ENCODE results near the gene NPPA. TPM values are rescaled to one million over a fixed set of nuclear protein-coding genes. Genes with fewer than 3 reads are reported as not detected.

The NPPA gene
- total and polyA plus RNA-seq, 9 of the 15 experiments (the other 6 are each of a cell fraction or from before 2014, with no cell fraction given) = not detected

- TF ChIP-seq ZNF444 (CRISPR knock-in tag; IDR thresholded peaks at IDR 0.05) (0 out of 2 replicates have a peak, but pooled peaks have one; percentile 41), GATA2 (CRISPR knock-in tag; IDR thresholded peaks at IDR 0.05) (no peak), SREBF1 (IDR thresholded peaks at IDR 0.05; ENCODE audit: borderline replicate concordance, low read depth, low read length) (peak; percentile 99), ZNF77 (CRISPR knock-in tag; IDR thresholded peaks at IDR 0.05) (no peak), THAP12 (CRISPR knock-in tag; IDR thresholded peaks at IDR 0.05) (peak; percentile 84), ZNF511 (CRISPR knock-in tag; IDR thresholded peaks at IDR 0.05) (no peak), ZBTB12 (CRISPR knock-in tag; IDR thresholded peaks at IDR 0.05) (peak; percentile 67; the same call in 1 of the 2 replicates), CBX8 (IDR thresholded peaks at IDR 0.05; ENCODE audit: borderline replicate concordance, extremely low read depth, low read depth, low read length, poor library complexity, severe bottlenecking) (no peak), GTF2B (IDR thresholded peaks at IDR 0.05; ENCODE audit: extremely low read depth, insufficient read length) (no peak), HCFC1 (IDR thresholded peaks at IDR 0.05; ENCODE audit: low read depth, low read length) (peak; percentile 73), FIP1L1 (IDR thresholded peaks at IDR 0.05; ENCODE audit: low read depth, low read length, poor library complexity, severe bottlenecking) (peak; percentile 75), BRD4 (IDR thresholded peaks at IDR 0.05) (no peak; the same call in 1 of the 2 replicates), ERF (CRISPR knock-in tag; IDR thresholded peaks at IDR 0.05) (peak; percentile 51), U2AF1 (optimal IDR thresholded peaks at IDR 0.05; ENCODE audit: low read depth, low read length) (no peak), ZBED1 (IDR thresholded peaks at IDR 0.05) (0 out of 2 replicates have a peak, but pooled peaks have one; percentile 44), SMARCC2 (IDR thresholded peaks at IDR 0.05; ENCODE audit: low read depth) (peak; percentile 76), ZNF165 (CRISPR knock-in tag; IDR thresholded peaks at IDR 0.05; ENCODE audit: borderline replicate concordance) (0 out of 2 replicates have a peak, but pooled peaks have one; percentile 79), MAZ (CRISPR knock-in tag; conservative IDR thresholded peaks at IDR 0.05 in 1 of 2, IDR thresholded peaks at IDR 0.05 in 1 of 2) (peak; percentile 95 to 98; a peak in 3 of 4 replicates), HNRNPK (IDR thresholded peaks at IDR 0.05; ENCODE audit: low read depth, low read length, poor library complexity, severe bottlenecking) (peak; percentile 50)
Observed at GRCh38 chr1:11805422-11806306, 41.9 kb downstream of the NPPA start, which contains the start of the genes CLCN6 and MTHFR (continued).

All from K562 (cell line).